Osteoblast (primary cell): ENCODE results near the gene MCCD1. TPM values are rescaled to one million over a fixed set of nuclear protein-coding genes. Genes with fewer than 3 reads are reported as not detected.

Experiments
- DNase-seq: peaks from one replicate; pipeline ENCODE4 v3.0.0; 2011; ENCODE audit warnings: low spot score, mixed read lengths; ENCODE audit not compliant: insufficient read length; ENCODE audit errors: missing footprints
- H2AFZ ChIP-seq: 2 replicates; pipeline ENCODE4 v1.6.0; 2011; ENCODE audit warnings: mild to moderate bottlenecking, low read length
- H3K27ac ChIP-seq: 2 replicates; pipeline ENCODE4 v1.5.1; 2011; ENCODE audit warnings: mild to moderate bottlenecking, low read depth, low read length, moderate library complexity
- H3K27me3 ChIP-seq: 2 replicates; pipeline ENCODE4 v1.6.0; 2012; ENCODE audit warnings: mild to moderate bottlenecking, control low read depth, inconsistent platforms, low read length, moderate library complexity; ENCODE audit not compliant: insufficient read depth
- H3K36me3 ChIP-seq: 2 replicates; pipeline ENCODE4 v1.5.1; 2011; ENCODE audit warnings: mild to moderate bottlenecking, low read length, control low read depth, moderate library complexity; ENCODE audit not compliant: insufficient read depth
- H3K4me1 ChIP-seq: 2 replicates; pipeline ENCODE4 v1.5.1; 2011; ENCODE audit warnings: mild to moderate bottlenecking, low read length, control low read depth, moderate library complexity; ENCODE audit not compliant: insufficient read depth
- H3K4me2 ChIP-seq: 2 replicates; pipeline ENCODE4 v1.6.0; 2011; ENCODE audit warnings: mild to moderate bottlenecking, low read length; ENCODE audit not compliant: insufficient read depth
- H3K4me3 ChIP-seq: fragments of 200-600 bp; sonication (generic); 3 replicates; pipeline ENCODE4 v1.5.1; 2012; ENCODE audit warnings: mild to moderate bottlenecking, low read length, inconsistent platforms; ENCODE audit not compliant: insufficient read depth
- H3K79me2 ChIP-seq: 2 replicates; pipeline ENCODE4 v1.6.0; 2012; ENCODE audit warnings: mild to moderate bottlenecking, low read length, control low read depth, inconsistent platforms; ENCODE audit not compliant: insufficient read depth
- H3K9me3 ChIP-seq: 2 replicates; pipeline ENCODE4 v1.5.1; 2011; ENCODE audit warnings: low read depth, low read length, control low read depth
- H4K20me1 ChIP-seq: 2 replicates; pipeline ENCODE4 v1.6.0; 2012; ENCODE audit warnings: mild to moderate bottlenecking, low read length, control low read depth; ENCODE audit not compliant: insufficient read depth
- CTCF ChIP-seq: IDR thresholded peaks from 2 replicates; pipeline ENCODE4 v1.5.1; 2011; ENCODE audit warnings: mild to moderate bottlenecking, low read depth, low read length, moderate library complexity; ENCODE audit errors: extremely low read depth
- total RNA-seq: library from RNA; depleted of rRNA; stranded (reverse); fragments of >200 nt; gene quantifications from 2 replicates; pipeline ENCODE4 v1.2.3, GENCODE V29; 2012

MCCD1 gene
- total RNA-seq, 1 donor = not detected

- no peak overlapping the region for H3K27ac ChIP-seq
- H3K4me3 ChIP-seq = no peak overlapping the region
- DNase-seq = no peak
- peaks cover 6% of the 10 kb centered on the region for H3K4me1 ChIP-seq
- peaks cover 72% of the 10 kb centered on the region for H4K20me1 ChIP-seq
- no peak overlapping the region for H2AFZ ChIP-seq
- H3K4me2 ChIP-seq = no peak overlapping the region
- peaks cover 74% of the 10 kb centered on the region for H3K36me3 ChIP-seq
- no peaks in the 10 kb centered on the region for H3K9me3 ChIP-seq
- H3K79me2 ChIP-seq = peaks cover 38% of the 10 kb centered on the region
- no peaks in the 10 kb centered on the region for H3K27me3 ChIP-seq
- no peak for TF ChIP-seq CTCF
These were observed 4.1 kb downstream of the MCCD1 start for GRCh38 chr6:31532644-31533454.

- Histone ChIP-seq H3K4me1 (peaks cover 6% of the 10 kb centered on the region), H3K9me3 (no peaks in the 10 kb centered on the region), H3K4me2 (no peak overlapping the region), H3K4me3 (no peak overlapping the region), H3K27ac (no peak overlapping the region), H2AFZ (no peak overlapping the region), H4K20me1 (peaks cover 78% of the 10 kb centered on the region), H3K27me3 (no peaks in the 10 kb centered on the region), H3K79me2 (peaks cover 44% of the 10 kb centered on the region), H3K36me3 (peaks cover 80% of the 10 kb centered on the region)
- DNase-seq = no peak
- no peak for TF ChIP-seq CTCF
These were observed 4.7 kb downstream of the MCCD1 start for GRCh38 chr6:31533455-31533841.

- Histone ChIP-seq H3K79me2 (peaks cover 49% of the 10 kb centered on the region), H3K36me3 (peaks cover 85% of the 10 kb centered on the region), H3K4me1 (peaks cover 8% of the 10 kb centered on the region), H2AFZ (no peak overlapping the region), H3K9me3 (no peaks in the 10 kb centered on the region), H3K27ac (no peak overlapping the region), H4K20me1 (peaks cover 84% of the 10 kb centered on the region), H3K4me2 (no peak overlapping the region), H3K27me3 (no peaks in the 10 kb centered on the region), H3K4me3 (no peak overlapping the region)
- TF ChIP-seq CTCF = no peak
- DNase-seq = no peak
These were observed 5.2 kb downstream of the MCCD1 start for GRCh38 chr6:31534011-31534410.

GRCh38 chr6:31534521-31535040, 5.8 kb downstream of the MCCD1 start:
- Histone ChIP-seq H3K27me3 (no peaks in the 10 kb centered on the region), H3K4me3 (no peak overlapping the region), H2AFZ (no peak overlapping the region), H3K9me3 (no peaks in the 10 kb centered on the region), H3K4me1 (peaks cover 13% of the 10 kb centered on the region), H3K36me3 (peaks cover 91% of the 10 kb centered on the region), H3K79me2 (peaks cover 55% of the 10 kb centered on the region), H3K27ac (no peak overlapping the region), H4K20me1 (peaks cover 86% of the 10 kb centered on the region), H3K4me2 (no peak overlapping the region)
- DNase-seq = no peak
- no peak for TF ChIP-seq CTCF
